Femur (tissue), 1 donor: ENCODE data around the gene PLCB1.

ENCODE experiments used
- DNase-seq: peaks from one replicate; pipeline ENCODE4 v3.0.0-alpha.2; 2017

Gene PLCB1

GRCh38 chr20:8860011-8860495, 728.0 kb downstream of the PLCB1 start:
- no peak for DNase-seq

- DNase-seq = no peak
Observed at GRCh38 chr20:8862092-8862491, 730.0 kb downstream of the PLCB1 start.

GRCh38 chr20:8865636-8866035, 733.6 kb downstream of the PLCB1 start:
- DNase-seq = no peak

GRCh38 chr20:8867038-8867740, 735.1 kb downstream of the PLCB1 start:
- no peak for DNase-seq

- DNase-seq = no peak
Observed at GRCh38 chr20:8870652-8871051, 738.6 kb downstream of the PLCB1 start.

- no peak for DNase-seq
Observed at GRCh38 chr20:8874437-8874836, 742.4 kb downstream of the PLCB1 start.

- DNase-seq = no peak
Observed at GRCh38 chr20:8875586-8875985, 743.5 kb downstream of the PLCB1 start.

- DNase-seq = no peak
Observed at GRCh38 chr20:8876366-8876765, 744.3 kb downstream of the PLCB1 start.

GRCh38 chr20:8877294-8877693, 745.2 kb downstream of the PLCB1 start:
- DNase-seq = no peak

- no peak for DNase-seq
Observed at GRCh38 chr20:8879669-8880068, 747.6 kb downstream of the PLCB1 start.

- no peak for DNase-seq
Observed at GRCh38 chr20:8880085-8880853, 748.2 kb downstream of the PLCB1 start.

GRCh38 chr20:8891039-8891438, 759.0 kb downstream of the PLCB1 start:
- DNase-seq = no peak

- DNase-seq = no peak
Observed at GRCh38 chr20:8895472-8895871, 763.4 kb downstream of the PLCB1 start.

GRCh38 chr20:8898823-8899222, 766.8 kb downstream of the PLCB1 start:
- DNase-seq = no peak

- DNase-seq = no peak
Observed at GRCh38 chr20:8901237-8902025, 769.4 kb downstream of the PLCB1 start.

- no peak for DNase-seq
Observed at GRCh38 chr20:8903655-8904605, 771.9 kb downstream of the PLCB1 start.

- no peak for DNase-seq
Observed at GRCh38 chr20:8909596-8909995, 777.5 kb downstream of the PLCB1 start.

GRCh38 chr20:8912096-8912495, 780.0 kb downstream of the PLCB1 start:
- DNase-seq = no peak

GRCh38 chr20:8912731-8913130, 780.7 kb downstream of the PLCB1 start:
- no peak for DNase-seq

- DNase-seq = no peak
Observed at GRCh38 chr20:8913456-8913855, 781.4 kb downstream of the PLCB1 start.

- DNase-seq = no peak
Observed at GRCh38 chr20:8914421-8914820, 782.4 kb downstream of the PLCB1 start.

GRCh38 chr20:8917084-8917483, 785.0 kb downstream of the PLCB1 start:
- DNase-seq = no peak
